HEK293 (cell line): ENCODE results near the gene OR5T2.
"Not testable (repeated sequence)": the region's sequence is repeated elsewhere in the genome, so short reads cannot be mapped to it uniquely, and the experiment has no call there.

Source experiments
- CTCF ChIA-PET: fragments of 350-600 bp; formaldehyde crosslinking; extraction: SDS; loops from one replicate; lab custom pipeline; 2021; ENCODE audit warnings: antibody characterized with exemption; lab: Yijun Ruan, JAX
- POLR2A ChIA-PET: fragments of 300-600 bp; formaldehyde crosslinking; extraction: SDS; loops from one replicate; lab custom pipeline; 2020; ENCODE audit warnings: antibody characterized with exemption, inconsistent platforms; lab: Yijun Ruan, JAX
- H3K27ac ChIP-seq: fragments of 200-500 bp; sonication (Bioruptor generic); 2 replicates; pipeline ENCODE4 v1.5.1; 2014; ENCODE audit warnings: low read depth, low read length, control low read depth, inconsistent platforms; ENCODE audit errors: extremely low read depth
- H3K36me3 ChIP-seq, 2 experiments: fragments of 200-500 bp in 1 of 2; sonication (Bioruptor generic) in 1 of 2; 1 replicate in 1 of 2; 2 replicates in 1 of 2; pipeline ENCODE4 v1.5.1; 2014 to 2017; ENCODE audit warnings: inconsistent platforms in 2 of 2, low read length in 2 of 2; ENCODE audit not compliant: control insufficient read depth in 2 of 2, insufficient read depth in 1 of 2
- H3K4me1 ChIP-seq: fragments of 200-500 bp; sonication (Bioruptor generic); 2 replicates; pipeline ENCODE4 v1.5.1; 2014; ENCODE audit warnings: mild to moderate bottlenecking, low read length, inconsistent platforms; ENCODE audit not compliant: control insufficient read depth, insufficient read depth
- H3K4me3 ChIP-seq: 2 replicates; pipeline ENCODE4 v1.5.1; 2011; ENCODE audit warnings: low read depth, mild to moderate bottlenecking, control low read depth, low read length, moderate library complexity
- H3K9me3 ChIP-seq: fragments of 200-500 bp; sonication (Bioruptor generic); 2 replicates; pipeline ENCODE4 v1.5.1; 2014; ENCODE audit warnings: low read depth, low read length, inconsistent platforms; ENCODE audit not compliant: control insufficient read depth, insufficient read depth
- HOXD13 ChIP-seq: sonication (generic); formaldehyde crosslinking; IDR thresholded peaks from 2 replicates; pipeline ENCODE4 v1.8.0; 2022; ENCODE audit warnings: missing genetic modification reagents, borderline replicate concordance
- MYNN ChIP-seq: fragments of 450-650 bp; formaldehyde crosslinking; IDR thresholded peaks from 2 replicates; pipeline ENCODE4 v1.5.1; 2016; ENCODE audit warnings: missing biosample characterization, missing genetic modification characterization, borderline replicate concordance
- MZF1 ChIP-seq: fragments of 450-650 bp; formaldehyde crosslinking; IDR thresholded peaks from 2 replicates; pipeline ENCODE4 v1.5.1; 2017; ENCODE audit warnings: missing biosample characterization, missing genetic modification characterization, borderline replicate concordance
- PATZ1 ChIP-seq: fragments of 450-650 bp; formaldehyde crosslinking; IDR thresholded peaks from 2 replicates; pipeline ENCODE4 v1.5.1; 2016; ENCODE audit warnings: missing biosample characterization, missing genetic modification characterization
- PBX3 ChIP-seq: sonication (generic); formaldehyde crosslinking; IDR thresholded peaks from 2 replicates; pipeline ENCODE4 v1.8.1; 2022; ENCODE audit warnings: mild to moderate bottlenecking, moderate library complexity, missing genetic modification reagents
- PRDM2 ChIP-seq: fragments of 450-650 bp; formaldehyde crosslinking; IDR thresholded peaks from 2 replicates; pipeline ENCODE4 v1.5.1; 2016; ENCODE audit warnings: missing biosample characterization, missing genetic modification characterization, borderline replicate concordance
- RBAK ChIP-seq: fragments of 450-650 bp; formaldehyde crosslinking; IDR thresholded peaks from 2 replicates; pipeline ENCODE4 v1.5.1; 2016; ENCODE audit warnings: missing biosample characterization, missing genetic modification characterization
- YY1 ChIP-seq: fragments of 450-650 bp; formaldehyde crosslinking; IDR thresholded peaks from 2 replicates; pipeline ENCODE4 v1.5.1; 2018; ENCODE audit warnings: missing biosample characterization, missing genetic modification characterization
- ZBTB11 ChIP-seq: fragments of 450-650 bp; formaldehyde crosslinking; conservative IDR thresholded peaks from 2 replicates; pipeline ENCODE4 v1.5.1; 2016; ENCODE audit warnings: low read depth, missing biosample characterization, missing genetic modification characterization
- ZBTB17 ChIP-seq: fragments of 450-650 bp; formaldehyde crosslinking; IDR thresholded peaks from 2 replicates; pipeline ENCODE4 v1.5.1; 2016; ENCODE audit warnings: missing biosample characterization, missing genetic modification characterization
- ZBTB6 ChIP-seq: fragments of 450-650 bp; formaldehyde crosslinking; IDR thresholded peaks from 2 replicates; pipeline ENCODE4 v1.5.1; 2017; ENCODE audit warnings: missing biosample characterization, missing genetic modification characterization
- ZNF16 ChIP-seq: fragments of 450-650 bp; formaldehyde crosslinking; IDR thresholded peaks from 2 replicates; pipeline ENCODE4 v1.5.1; 2016; ENCODE audit warnings: low read depth, missing biosample characterization, missing genetic modification characterization
- ZNF624 ChIP-seq: fragments of 450-650 bp; formaldehyde crosslinking; IDR thresholded peaks from 2 replicates; pipeline ENCODE4 v1.5.1; 2017; ENCODE audit warnings: missing biosample characterization, missing genetic modification characterization
- ZNF639 ChIP-seq: fragments of 450-650 bp; formaldehyde crosslinking; IDR thresholded peaks from 2 replicates; pipeline ENCODE4 v1.5.1; 2016; ENCODE audit warnings: missing biosample characterization, missing genetic modification characterization
- ZNF654 ChIP-seq: fragments of 450-650 bp; formaldehyde crosslinking; IDR thresholded peaks from 2 replicates; pipeline ENCODE4 v1.5.1; 2016; ENCODE audit warnings: low read depth, missing biosample characterization, missing genetic modification characterization

OR5T2 gene

GRCh38 chr11:56251954-56252353 is 17.9 kb upstream of the OR5T2 start, which contains the start of gene OR5T3:
TSS of gene OR5T3 (plus strand) at chr11:56252254. CDS start at chr11:56252254, 0 bp downstream.
- Histone ChIP-seq H3K4me1 (no peaks in the 10 kb centered on the region), H3K4me3 (no peak within 1 kb of the TSS), H3K36me3 (no peaks in the 10 kb centered on the region), H3K27ac (no peak within 1 kb of the TSS), H3K9me3 (no peaks in the 10 kb centered on the region)
- POLR2A ChIA-PET, result no interaction called here
- CTCF ChIA-PET, result no interaction called here
- no peak for TF ChIP-seq MYNN (tag by site-specific recombination)
- TF ChIP-seq, all 188 proteins: peak for 0

GRCh38 chr11:56219735-56220134 is 14.3 kb downstream of the OR5T2 start:
- H3K27ac ChIP-seq, H3K4me1 ChIP-seq, H3K36me3 ChIP-seq, H3K9me3 ChIP-seq, POLR2A ChIA-PET, CTCF ChIA-PET, H3K4me3 ChIP-seq: not testable (repeated sequence)

- TF ChIP-seq YY1 (tag by site-specific recombination), result no peak
- no peak for TF ChIP-seq ZNF639 (tag by site-specific recombination)
- no peak for TF ChIP-seq ZBTB17
- TF ChIP-seq ZBTB11, result no peak
- TF ChIP-seq ZBTB6 (tag by site-specific recombination), result no peak
- no peak for TF ChIP-seq ZNF624
- TF ChIP-seq RBAK, result no peak
- no peak for TF ChIP-seq PATZ1 (tag by site-specific recombination)
- no peak for TF ChIP-seq PBX3 (CRISPR knock-in tag)
- TF ChIP-seq HOXD13 (CRISPR knock-in tag), result no peak
- TF ChIP-seq PRDM2 (tag by site-specific recombination), result no peak
- TF ChIP-seq ZNF654 (tag by site-specific recombination), result no peak
- TF ChIP-seq MZF1 (tag by site-specific recombination), result no peak
- TF ChIP-seq ZNF16 (tag by site-specific recombination), result no peak
- CTCF ChIA-PET, result interaction anchor here (0.6 kb wide), 2 partner anchors 20 to 1607 kb away, joined by 3 to 4 read pairs; no protein-coding TSS in a partner anchor
- no peaks in the 10 kb centered on the region for H3K4me1 ChIP-seq
These were observed 19.5 kb downstream of the OR5T2 start for GRCh38 chr11:56214537-56214936.

More at GRCh38 chr11:56214537-56214936, 19.5 kb downstream of the OR5T2 start:
- Histone ChIP-seq H3K9me3 (no peaks in the 10 kb centered on the region), H3K36me3 (no peaks in the 10 kb centered on the region), H3K4me3 (no peak overlapping the region), H3K27ac (no peak overlapping the region)
- POLR2A ChIA-PET, result no interaction called here
